T-helper 22 cell (primary cell): ENCODE results near the gene SMAD6.

Source experiments
- DNase-seq: peaks from one replicate; pipeline ENCODE4 v3.0.0-alpha.2; 2020; ENCODE audit warnings: low read depth

Gene SMAD6

DNA sequence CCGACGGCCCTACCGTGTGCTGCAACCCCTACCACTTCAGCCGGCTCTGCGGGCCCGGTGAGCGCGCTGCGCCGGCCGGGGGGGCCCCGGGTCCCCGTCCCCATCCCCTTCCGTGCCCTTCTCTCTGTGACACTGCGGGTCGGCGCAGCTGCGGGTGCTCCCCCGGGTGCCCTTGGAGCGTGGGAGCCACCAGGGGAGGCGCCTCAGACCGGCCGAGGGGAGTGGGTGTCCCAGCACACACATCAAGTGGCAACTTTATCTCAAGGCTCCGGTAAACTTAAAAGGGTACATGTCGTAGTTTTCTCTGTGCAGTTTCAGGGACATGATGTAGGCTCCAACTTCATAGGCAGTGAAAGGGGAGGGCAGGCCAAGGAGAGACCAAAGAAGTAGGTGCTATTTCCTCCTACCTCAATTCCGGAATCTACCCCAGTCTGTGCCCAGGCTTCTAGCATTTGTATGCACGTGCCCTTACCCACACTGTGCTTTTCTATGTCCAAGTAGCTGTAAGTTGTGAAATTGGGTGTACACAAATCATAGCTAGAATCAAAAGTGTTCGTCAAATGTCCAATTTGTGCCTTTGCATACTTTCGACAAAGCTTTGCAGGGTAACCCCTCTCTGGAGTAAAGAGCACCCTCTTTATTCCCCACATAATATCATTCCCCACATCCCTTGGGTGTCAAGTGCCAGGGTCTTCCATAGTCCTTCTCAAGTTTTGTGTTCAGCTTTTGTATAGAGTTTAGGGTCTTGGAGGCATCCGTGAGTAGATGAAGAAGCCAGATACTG is 2.2 kb downstream of the SMAD6 start:
- DNase-seq, result no peak

DNA sequence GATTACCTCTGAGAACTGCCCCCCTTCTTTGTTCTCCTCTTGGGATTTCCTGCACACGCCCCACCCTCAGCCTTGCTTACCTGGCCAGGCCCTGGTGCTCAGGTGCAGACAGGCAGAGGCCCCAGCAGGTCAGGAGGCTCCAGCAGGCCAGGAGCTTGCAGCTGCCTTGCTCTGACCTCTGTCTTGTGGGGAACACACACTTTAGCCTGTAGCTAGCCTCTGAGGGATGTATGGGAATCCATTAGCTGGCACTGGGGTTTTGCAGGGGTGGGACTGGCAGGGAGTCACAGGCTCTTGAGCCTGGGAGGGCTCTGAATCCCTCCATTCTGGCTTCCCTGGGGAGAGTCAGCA is 2.7 kb downstream of the SMAD6 start:
- no peak for DNase-seq

GRCh38 chr15:66705277-66706146 is 3.5 kb downstream of the SMAD6 start:
- DNase-seq, result no peak

DNA sequence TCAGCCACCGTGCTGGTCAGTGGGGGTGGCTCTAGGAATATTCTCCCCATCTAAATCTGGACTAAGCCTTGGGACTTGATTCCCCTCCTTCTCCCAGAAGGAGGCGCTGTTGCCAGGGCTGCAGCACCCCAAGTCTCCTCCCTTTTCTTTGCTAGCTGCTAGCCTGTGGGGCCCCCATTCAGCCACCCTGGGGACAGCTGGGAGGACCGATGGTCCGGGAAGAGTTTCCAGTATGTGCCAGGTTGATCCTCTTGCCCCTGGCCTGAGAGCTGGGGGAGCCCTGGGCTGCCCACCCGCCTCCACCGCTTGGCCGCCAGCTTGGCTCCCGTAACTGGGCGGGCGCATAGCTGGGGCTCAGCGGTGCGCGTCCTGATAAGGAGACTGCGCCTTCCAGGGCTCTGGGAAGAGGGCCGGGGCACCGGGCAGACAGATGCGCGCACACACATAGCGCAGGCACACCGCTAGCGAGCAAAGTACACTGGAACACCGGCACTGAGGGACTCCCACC is 4.2 kb downstream of the SMAD6 start:
- DNase-seq, result no peak

- no peak for DNase-seq
Measured at GRCh38 chr15:66706840-66707239, 4.8 kb downstream of the SMAD6 start.

DNA sequence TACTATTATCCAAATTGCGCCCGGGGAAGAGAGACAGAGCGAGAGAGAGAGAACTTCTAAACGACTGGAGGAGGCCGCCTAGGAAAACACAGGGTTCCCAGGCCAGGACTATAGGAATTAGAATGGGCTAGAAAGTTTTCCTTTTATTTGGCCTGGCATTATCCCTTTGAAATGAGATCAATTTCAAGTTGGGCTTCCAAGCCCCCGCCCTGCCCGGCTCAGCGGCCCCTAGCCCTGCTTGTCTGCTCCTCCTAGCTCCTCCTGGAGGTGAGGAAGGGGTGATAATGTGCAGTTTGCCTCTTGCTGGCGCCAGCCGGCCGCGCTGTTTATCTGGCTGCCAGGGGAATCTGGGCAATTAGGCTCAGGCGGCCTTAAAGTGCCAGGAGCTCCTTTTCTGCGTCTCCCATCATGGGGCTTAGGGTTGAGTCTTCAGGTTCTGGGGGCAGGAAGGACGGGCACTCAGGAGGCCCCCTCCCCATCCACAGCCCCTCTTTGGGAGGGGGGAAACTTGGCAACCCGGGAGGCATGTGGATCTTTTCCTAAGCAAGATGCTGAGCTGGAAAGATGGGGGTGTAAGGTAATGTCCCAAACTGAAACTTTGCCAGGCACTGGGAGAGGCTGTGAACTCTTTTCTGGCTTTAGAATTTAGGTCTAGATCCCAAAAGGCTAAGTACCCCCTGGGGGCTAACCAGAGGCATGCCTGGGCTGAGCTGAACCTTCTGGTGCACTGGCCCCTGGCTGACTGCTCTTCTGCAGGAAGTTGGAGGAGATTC is 5.5 kb downstream of the SMAD6 start:
- no peak for DNase-seq

- DNase-seq, result no peak
Measured at GRCh38 chr15:66708389-66708788, 6.4 kb downstream of the SMAD6 start.

DNA sequence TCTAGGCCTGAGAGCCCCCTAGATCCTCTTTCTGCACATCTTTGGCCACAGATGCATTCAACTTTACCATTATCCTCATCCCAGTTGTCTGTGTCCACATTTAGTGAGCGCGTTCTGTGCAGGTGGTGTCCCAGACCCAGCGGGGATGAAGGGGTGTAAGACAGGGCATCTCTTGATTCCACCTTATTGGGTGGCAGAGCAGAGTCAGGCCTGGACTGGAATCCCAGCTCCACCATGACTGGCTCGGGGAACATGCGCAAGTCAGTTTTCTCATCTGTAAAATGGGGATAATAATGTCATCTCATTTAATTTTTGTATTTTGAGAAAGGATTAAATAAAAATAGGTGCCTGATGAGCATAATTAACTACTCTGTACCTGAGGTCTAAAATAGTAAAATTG is 7.8 kb downstream of the SMAD6 start:
- no peak for DNase-seq

DNA sequence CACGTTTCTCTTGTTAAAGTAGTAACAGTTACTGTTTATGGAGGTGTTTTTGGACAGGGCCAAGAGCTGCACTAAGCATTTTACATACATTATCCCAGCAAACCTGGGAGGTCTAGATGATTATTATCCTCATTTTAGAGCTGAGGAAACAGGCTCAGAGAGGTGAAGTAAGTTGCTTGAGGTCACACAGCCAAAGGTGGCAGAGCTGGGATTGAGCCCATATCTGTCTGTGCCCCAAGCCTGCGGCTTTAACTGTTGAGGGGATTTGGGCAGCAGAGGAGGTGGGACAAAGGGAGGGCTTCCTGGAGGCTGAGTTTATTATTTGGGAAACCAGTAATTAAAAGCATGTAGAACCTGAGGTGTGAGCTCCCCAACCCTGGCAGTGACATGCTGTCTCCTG is 9.2 kb downstream of the SMAD6 start:
- no peak for DNase-seq

DNA sequence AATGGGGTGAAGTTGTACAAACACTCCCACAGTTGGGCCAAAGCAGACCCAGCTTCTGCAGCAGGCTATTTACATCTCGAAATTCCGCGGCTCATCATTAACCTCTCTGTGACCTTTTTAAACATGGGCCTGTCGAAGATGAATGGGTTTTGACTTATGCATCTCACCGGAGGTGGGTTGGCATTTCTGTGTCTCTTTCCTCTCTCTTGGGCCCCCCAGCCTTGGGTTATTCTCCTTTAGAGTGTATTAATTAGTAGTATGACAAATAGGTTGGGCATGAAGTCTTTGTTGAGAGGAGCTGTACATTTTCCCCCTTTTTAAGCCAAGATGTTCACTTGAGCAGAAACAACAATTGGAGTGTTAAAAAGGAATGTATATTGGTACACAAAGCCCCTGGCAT is 9.8 kb downstream of the SMAD6 start:
- no peak for DNase-seq

GRCh38 chr15:66713843-66714508 is 11.9 kb downstream of the SMAD6 start:
- no peak for DNase-seq

DNA sequence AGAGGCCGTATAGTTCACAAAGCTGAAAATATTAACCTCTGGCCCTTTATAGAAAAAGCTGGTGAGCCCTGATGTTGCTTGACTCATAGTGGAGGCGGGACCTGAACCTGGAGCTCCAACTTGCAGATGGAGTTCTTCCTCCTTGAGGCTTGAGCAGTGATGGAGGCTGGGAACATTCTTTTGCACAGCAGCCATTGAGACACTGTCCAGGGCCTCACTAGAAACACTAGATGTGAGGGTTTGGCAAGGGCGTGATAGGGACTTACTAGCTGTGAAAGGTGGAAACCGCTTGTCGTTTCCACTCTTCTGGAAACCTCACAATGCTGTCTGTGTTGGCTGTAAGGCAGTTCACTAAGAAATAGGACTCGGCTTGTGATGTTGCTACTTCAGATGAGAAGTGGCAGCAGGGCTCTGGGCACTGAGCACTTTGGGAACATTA is 12.5 kb downstream of the SMAD6 start:
- no peak for DNase-seq

GRCh38 chr15:66715181-66715624 is 13.2 kb downstream of the SMAD6 start:
- DNase-seq, result no peak

DNA sequence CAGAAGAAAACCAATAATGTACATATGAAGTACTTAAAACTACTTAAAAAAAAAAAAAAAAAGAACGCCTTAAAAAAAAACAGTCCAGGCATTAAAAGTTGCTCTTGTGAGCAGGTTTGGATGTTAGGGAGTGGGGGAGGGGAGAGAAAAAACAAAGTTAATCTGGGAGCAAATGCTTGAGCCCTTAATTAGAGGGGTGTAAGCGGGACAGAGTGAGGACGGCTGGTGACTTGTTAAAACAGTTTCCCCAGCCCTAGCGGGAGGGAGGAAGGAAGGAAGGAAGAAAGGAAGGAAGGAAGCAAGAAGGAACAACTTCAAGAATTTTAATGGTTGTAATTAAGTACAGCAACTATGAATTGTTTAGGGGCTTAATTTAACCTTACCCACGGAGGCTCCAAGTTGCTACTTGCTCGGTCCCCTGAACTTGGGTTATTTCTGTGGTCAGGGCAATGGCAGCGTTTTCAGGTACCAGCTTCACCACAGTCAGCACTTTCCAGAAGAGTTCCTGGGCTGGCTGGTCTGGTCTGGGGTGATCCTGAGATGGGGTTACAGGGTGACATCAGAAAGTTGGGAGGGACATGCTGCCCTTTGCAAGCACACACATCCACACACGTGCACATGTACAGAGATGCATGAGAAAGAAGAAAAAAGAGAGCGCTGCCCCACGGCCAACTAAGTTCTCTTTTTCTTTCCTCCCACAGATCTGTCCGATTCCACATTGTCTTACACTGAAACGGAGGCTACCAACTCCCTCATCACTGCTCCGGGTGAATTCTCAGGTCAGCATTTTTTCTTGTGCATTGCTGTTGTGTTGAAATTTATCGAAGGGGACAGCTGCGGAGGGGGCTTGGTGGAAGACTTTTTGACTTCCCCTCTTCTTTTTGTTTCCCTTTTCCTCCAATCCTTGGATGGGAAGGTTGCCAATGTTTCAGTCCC is 14.0 kb downstream of the SMAD6 start:
- DNase-seq, result no peak

DNA sequence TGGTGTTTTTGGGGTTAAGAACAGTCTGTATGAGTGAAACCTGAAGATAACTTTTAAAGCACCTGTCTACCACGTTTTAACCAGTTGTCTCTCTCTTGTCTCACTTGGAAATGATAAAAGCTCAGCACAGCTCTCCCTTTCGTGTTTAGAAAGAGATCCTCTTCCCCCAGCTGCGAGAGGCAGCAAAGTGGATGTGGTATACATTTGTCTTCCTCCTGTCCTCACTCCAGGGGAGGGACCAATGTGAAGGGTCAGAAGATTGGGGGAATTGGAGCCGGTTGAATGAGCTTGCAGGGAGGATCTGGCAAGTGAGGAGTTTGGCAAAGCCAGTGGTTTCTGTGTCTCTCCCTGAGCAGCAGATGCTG is 14.6 kb downstream of the SMAD6 start:
- no peak for DNase-seq

DNA sequence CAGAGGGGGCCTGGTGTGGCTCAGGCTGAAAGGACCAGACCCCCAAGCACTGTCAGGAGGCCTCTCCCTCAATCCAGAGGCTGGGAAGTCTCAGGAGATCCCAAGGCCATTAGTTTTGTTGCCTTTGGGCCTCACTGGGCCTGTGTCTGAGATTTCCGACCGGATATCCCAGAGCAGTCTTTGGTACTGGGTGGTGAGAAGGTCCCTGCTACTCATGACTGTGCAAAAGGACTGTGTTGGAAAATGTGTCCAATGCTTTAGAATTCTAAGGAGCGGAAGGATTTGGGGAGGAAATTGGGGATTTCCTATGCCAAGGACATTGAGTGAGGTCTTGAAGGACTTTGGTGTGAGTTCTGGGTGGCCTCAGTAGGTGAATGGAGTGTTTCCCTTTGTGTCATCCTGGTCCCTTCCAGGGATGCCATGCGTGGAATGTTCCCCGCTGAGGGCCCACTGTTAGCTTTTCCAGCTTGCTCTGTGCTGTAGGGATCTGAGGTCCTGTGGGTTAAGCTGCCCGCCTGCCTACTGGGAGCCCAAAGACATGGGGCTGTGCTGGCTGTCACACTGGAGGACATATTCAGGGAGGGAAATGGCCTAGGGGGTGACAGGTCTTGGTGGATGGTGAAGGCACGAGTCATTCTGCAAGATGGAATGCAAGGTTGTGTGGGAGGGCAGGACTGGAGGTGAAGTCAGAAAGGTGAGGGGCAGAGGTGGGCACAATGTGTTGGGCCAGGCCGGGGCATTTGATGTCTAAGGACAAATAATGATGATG is 16.4 kb downstream of the SMAD6 start:
- DNase-seq, result no peak

- DNase-seq, result no peak
Measured at GRCh38 chr15:66719471-66719870, 17.4 kb downstream of the SMAD6 start.

DNA sequence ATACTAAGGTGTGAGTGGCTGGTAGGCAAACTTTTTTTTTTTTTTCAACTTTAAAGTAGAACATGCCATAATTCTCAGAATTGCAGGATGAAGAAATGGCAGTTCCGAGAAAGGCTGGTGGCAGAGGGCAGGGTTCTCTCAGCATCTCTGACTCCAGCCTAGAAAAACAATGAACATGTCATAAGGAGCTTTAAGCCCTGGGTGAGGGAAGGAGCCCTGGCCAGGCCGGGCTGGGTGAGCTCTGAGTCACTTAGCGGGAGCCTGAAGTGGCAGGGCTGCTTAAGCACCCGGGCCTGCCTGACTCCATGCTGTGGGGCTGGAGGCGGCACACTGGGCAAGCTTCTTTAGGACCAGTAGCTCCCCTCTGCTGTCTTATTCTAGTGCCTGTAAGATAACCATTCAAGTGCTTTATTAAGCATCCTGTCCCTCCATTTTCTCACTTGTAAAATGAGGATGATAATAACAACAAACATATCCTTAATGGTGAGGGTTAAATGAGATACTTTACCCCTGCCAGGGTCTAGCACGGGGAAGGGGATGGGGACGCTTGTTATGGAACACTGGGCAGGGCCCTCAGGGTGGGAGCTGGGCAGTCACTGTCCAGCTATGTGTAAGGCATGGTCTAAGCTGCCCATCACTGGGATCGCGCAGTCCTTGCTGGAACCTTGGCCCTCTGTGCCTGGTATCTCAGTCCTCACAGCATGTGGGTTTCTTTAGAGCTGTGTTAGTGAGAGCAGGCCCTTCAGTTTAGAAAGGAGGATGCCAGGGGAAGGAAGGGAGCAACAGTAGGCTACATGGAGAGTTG is 18.4 kb downstream of the SMAD6 start:
- DNase-seq, result no peak

GRCh38 chr15:66721020-66721419 is 19.0 kb downstream of the SMAD6 start:
- no peak for DNase-seq
